HEK293T (cell line): ENCODE data around the gene RNASEH2A.

Experiments used
- ARNT ChIP-seq: fragments of 450-650 bp; IDR thresholded peaks from 2 replicates; pipeline ENCODE4 v1.6.1; 2017; ENCODE audit warnings: mild to moderate bottlenecking
- ELF4 ChIP-seq: fragments of 450-650 bp; IDR thresholded peaks from 2 replicates; pipeline ENCODE4 v1.6.1; 2017; ENCODE audit warnings: antibody characterized with exemption
- FOXA1 ChIP-seq: fragments of 450-650 bp; IDR thresholded peaks from 2 replicates; pipeline ENCODE4 v1.6.1; 2016; ENCODE audit warnings: mild to moderate bottlenecking
- FOXK2 ChIP-seq: fragments of 450-650 bp; IDR thresholded peaks from 2 replicates; pipeline ENCODE4 v1.6.1; 2016; ENCODE audit warnings: mild to moderate bottlenecking
- FOXM1 ChIP-seq: fragments of 450-650 bp; IDR thresholded peaks from 2 replicates; pipeline ENCODE4 v1.6.1; 2017; ENCODE audit warnings: mild to moderate bottlenecking, borderline replicate concordance
- HDGF ChIP-seq: fragments of 450-650 bp; IDR thresholded peaks from 2 replicates; pipeline ENCODE4 v1.6.1; 2017; ENCODE audit warnings: antibody characterized with exemption, borderline replicate concordance
- LEF1 ChIP-seq: fragments of 450-650 bp; IDR thresholded peaks from 2 replicates; pipeline ENCODE4 v1.6.1; 2017; ENCODE audit warnings: mild to moderate bottlenecking, borderline replicate concordance
- SP1 ChIP-seq: fragments of 450-650 bp; IDR thresholded peaks from 2 replicates; pipeline ENCODE4 v1.6.1; 2017
- SUZ12 ChIP-seq: fragments of 450-650 bp; IDR thresholded peaks from 2 replicates; pipeline ENCODE4 v1.6.1; 2016; ENCODE audit warnings: mild to moderate bottlenecking
- TARDBP ChIP-seq: fragments of 450-650 bp; IDR thresholded peaks from 2 replicates; pipeline ENCODE4 v1.6.1; 2016
- ZNF384 ChIP-seq: fragments of 450-650 bp; IDR thresholded peaks from 2 replicates; pipeline ENCODE4 v1.6.1; 2016

GRCh38 chr19:12779162-12779993, 27.0 kb upstream of the RNASEH2A start:
- TF ChIP-seq ARNT = no peak
- no peak for TF ChIP-seq TARDBP
- TF ChIP-seq SUZ12 = no peak
- TF ChIP-seq FOXK2 = no peak
- no peak for TF ChIP-seq FOXM1
- TF ChIP-seq ELF4 = no peak
- TF ChIP-seq ZNF384 = no peak
- no peak for TF ChIP-seq HDGF
- TF ChIP-seq SP1 = no peak
- no peak for TF ChIP-seq LEF1
- TF ChIP-seq FOXA1 = no peak
